Measurements from ENCODE around the gene DISC1.

The DISC1 gene

DNA sequence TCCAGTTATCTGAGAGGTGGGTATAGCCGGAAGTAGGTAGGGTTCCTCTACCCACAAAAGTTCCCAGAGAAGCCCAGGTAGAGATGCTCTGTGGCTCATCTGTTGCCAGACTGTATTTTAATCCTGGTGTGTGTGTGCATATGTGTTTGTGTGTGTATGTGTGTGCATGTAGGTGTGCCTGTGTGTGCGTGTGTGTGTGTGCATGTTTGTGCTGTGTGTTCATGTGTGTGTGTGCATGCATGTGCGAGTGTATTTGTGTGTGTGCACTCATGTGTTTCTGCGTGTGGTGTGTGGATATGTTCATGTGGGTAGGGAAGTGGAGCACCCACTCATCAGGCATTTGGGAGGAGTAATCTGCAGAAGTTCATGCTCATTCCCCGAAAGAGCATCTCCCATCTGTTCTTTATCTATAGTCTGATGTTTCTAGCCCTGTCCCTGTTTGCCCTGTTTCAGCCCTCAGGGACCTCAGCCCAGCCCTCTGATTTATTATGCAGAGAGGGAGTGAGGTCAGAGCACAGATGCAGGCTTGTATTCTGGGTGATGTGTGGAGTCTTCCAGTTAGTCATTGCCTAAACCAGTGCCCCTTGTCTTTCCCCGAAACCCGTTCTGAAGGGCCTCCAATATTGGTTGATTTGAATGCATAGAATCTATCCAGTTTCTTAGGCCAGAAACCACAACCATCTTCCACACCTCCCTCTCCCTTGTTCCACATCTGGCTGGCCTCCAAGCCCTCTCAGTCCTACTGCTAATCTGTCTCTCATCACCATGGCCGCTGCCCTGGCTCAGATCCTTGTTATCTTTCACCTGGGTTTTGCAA, 69.1 kb downstream of the DISC1 start:
- no peak for DNase-seq (ENCODE audit: low spot score)

DNA sequence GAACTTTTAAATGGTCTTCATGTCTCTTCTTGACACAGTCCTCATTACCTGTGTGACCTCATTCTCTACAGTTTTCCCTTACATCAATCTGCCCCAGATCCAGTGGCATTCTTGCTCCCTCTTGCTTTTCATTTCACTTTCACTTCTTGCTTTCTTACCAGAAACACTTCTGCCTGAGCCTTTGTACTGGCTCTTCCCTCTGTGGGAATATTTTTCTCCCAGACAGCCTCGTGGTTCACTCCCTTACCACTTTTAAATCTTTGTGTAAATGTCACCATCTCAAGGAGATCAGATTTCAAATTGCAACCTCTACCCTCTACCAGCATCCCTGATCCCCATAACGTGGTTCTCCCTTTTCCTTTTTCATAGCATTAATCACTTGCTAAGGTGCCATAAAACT, 73.2 kb downstream of the DISC1 start:
- no peak for DNase-seq (ENCODE audit: low spot score)

DNA sequence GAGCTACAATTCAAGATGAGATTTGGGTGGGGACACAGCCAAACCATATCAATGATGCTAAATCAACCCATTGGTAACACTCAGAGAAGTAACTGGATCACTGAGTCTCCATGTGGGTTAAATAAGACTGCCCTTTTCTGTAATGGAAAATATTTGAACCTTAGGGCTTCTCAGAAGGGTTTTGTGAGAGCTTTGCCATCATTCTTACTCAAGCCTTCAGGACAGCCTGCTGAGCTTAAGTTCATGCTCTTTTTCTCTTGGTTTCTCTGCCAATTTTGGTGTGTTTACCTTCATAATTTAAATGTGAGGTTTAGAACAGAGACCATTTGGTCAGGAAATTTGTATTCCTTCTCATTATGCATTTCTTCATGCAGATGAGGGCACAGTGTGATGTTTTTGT, 74.7 kb downstream of the DISC1 start:
- DNase-seq (ENCODE audit: low spot score) = no peak

DNA sequence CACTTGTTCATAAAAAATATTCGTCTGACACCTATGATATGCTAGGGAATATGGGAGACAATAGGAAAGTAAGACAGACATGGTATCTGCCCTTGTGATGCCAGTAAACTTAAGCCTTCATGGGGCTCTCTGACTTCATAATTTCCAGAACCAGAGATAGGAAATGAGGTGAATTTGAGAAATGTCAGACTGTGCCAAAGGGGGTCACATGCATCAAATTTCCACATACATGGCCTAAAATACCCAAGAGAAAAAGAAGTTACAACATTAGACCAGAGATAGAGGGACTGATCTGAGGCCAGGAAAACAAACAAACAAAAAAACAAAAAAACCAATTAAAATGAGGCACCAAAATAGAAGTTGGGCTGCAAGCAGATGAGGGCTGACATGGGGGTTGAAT, 75.7 kb downstream of the DISC1 start:
- DNase-seq (ENCODE audit: low spot score) = no peak

DNA sequence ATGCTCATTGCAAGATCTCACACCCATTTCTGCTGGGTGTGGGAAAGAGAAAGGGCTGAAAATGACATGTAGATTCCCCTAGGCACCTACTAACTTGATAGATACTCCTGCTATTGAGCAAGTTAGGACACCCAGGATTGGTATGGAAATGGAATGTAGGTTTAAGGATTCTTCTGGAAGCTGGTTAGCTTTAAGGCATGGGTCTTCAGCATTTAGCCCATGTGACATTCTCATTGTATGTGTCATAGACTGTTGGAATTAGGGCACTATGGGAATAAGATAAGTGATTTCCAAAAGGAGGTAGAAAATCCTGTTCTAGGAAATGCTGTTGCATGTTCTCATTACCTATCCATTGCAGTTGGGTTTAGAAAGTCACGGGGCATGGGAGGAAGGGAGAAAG, 76.2 kb downstream of the DISC1 start:
- DNase-seq (ENCODE audit: low spot score) = no peak

DNA sequence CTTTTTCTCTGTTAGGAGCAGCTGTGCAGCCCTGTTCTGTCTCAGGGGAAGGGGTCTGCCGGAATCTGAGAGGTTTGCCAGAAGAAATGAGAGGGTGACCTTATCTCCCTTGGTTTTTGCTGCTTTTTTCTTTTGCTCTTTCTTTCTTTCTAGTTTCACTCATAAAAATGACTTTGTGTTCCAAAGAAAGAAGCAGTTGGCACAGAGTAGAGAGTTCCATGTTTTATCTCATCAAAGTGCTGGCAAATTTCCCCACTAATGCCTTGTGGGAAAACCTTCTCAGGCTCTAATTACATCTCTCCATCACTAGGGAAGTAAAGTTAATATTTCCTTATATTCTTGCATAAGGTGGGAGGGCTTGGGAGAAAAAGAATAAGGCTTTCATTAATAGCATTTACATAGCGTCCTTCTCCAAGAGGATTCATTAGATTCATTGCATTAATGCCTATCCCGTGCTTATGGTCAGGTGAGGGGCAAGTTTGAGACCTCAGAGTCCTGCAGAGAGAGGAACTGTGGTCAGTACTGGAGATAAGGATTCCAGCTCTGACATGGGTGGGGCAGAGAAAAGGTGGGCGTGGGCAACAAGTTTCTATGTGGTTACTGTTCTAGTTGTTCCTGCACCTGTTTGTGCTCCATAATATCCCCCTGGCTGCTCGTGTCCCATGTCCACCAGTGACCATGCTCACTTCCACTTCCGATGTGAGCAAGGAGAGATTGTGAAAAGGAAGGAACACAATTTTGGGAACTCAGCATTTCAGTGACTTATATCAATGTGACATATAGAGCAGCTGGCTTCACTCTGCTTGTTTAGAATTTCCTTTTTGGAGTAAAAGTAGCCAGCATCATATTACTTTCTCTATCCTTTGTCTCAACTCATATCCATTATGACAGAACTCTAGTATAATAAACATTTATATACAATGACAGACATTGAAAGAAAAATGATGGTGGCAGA, 79.5 kb downstream of the DISC1 start:
- DNase-seq (ENCODE audit: low spot score) = no peak

DNA sequence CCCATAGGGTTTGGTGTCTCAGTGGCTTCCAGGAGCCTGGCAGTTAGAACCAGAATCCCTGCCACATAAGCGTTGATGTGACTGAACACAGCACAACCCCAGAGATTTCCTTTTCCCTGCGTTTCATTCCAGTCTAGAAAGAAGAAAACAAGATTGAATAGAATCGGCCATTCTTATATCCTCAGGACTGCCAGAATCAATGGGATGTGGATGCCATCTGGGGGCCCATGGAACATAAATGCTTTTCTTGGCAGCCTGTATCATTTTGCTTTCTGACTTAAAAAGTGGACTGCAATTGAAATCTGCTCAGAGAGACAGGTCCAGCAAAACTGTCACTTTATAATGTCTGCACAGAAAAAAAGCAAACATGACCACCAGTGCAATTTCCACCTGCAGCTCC, 80.3 kb downstream of the DISC1 start:
- no peak for DNase-seq (ENCODE audit: low spot score)

DNA sequence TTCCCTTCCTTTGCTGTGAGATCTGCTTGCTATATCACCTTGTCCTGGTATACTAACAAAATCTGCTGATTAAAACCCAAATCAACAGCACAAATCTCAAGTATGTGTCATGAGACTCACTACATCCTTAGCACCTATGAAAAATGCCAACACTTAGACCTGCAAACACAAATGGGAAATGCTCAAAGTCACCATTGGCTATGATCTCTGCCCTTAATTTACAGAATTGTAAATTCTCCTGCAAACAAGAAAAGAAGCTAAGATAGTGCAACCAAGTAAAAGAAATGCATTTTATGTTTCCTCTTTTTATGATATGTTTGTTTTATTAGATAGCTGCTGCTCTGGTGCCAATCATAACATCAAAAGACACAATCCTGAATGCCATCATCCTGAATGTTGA, 80.8 kb downstream of the DISC1 start:
- DNase-seq (ENCODE audit: low spot score) = no peak

DNA sequence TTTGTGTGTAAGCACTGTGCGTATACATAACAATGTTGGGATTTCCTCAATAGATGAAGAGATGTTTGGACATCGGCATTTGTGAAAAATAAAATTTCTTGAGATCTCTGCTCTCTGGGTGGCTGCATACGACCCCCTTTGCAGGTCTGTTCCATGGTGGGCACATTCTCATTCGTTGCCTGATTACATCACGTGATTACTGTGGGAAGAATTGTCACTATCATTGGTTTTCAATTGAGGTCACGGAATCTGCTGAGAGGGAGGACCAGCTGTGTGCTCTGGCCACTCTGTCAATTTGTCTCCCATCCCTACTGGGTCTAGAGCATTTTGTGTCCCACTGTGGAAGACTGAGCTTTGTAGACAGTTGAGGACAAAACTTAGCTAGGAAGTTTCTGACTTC, 81.8 kb downstream of the DISC1 start:
- DNase-seq (ENCODE audit: low spot score) = no peak

DNA sequence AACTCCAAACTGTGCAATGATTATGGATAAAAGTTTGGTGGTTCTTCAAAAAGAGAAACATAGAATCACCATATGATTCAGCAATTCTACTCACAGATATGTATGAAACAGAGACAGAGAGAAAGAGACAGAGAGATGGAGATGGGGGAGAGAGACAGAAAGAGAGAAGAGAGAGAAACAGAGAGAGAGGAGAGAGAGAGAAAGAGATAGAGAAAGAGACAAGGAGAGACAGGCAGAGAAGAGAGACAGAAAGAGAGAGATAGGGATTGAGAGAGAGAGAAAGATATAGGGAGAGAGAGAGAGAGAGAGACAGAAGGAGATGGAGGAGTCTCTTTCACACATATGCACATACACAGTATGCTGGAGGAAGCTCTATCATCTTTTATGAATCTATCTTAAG, 87.8 kb downstream of the DISC1 start:
- no peak for DNase-seq (ENCODE audit: low spot score)

DNA sequence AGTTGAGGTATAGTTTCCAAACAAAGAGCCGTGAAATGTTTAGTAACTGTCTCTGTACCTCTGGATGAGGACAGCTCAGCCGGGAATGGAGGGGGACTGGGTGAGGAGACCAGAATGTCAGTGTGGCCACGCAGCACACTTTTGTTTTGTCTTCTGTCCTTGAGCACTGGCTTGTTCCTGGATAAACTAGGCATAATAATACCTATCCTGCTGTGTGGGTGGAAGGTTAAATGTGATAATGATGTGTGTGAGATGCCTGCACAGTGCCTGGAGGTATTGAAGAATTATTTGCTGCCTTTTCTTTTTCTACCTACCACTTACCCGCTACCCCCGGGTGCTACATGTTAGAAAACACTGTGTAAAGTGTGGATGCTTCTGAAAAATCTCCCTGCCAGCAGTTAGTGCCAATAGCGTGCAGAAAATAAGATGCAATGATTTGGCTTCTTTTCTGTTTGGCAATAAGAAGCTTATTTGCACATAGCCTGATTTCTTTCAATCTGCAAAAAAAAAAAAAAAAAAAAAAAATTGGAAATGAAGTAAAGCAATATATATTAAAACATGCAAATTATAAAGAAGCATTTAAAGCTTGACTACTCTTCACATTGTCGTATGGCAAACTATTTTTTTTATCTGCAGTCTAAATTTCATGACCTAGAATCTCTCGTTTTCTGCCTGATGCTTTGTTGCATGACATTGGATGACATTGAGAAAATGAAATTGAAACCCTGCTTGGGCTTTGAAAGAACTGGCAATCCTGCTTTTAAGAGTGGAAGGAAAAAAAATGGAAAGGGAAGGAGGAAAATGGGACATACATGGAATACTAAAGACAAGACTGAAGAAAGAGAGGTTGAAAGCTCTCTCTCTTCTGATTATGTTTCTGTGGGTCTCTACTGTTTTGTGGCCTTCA, 89.5 kb downstream of the DISC1 start:
- DNase-seq (ENCODE audit: low spot score) = no peak

DNA sequence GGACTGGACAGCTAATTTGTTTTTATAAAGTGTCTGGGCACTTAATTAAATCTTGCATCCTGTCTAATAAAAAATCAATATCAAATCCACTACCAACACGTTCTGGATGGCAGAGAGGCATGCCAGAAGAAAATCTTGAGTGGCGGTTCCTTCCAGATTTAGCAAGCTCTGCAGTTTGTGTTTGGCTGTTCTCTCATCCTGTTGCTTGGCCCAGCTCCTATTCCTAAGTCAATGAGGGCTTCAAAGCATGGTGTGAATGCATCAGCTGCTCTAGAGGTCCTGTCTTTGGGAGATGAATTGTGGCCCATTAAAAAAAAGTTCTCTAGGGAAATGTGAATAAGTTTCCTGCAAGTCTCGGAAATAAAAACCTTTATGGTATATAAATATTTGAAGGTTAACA, 90.3 kb downstream of the DISC1 start:
- DNase-seq (ENCODE audit: low spot score) = no peak

DNA sequence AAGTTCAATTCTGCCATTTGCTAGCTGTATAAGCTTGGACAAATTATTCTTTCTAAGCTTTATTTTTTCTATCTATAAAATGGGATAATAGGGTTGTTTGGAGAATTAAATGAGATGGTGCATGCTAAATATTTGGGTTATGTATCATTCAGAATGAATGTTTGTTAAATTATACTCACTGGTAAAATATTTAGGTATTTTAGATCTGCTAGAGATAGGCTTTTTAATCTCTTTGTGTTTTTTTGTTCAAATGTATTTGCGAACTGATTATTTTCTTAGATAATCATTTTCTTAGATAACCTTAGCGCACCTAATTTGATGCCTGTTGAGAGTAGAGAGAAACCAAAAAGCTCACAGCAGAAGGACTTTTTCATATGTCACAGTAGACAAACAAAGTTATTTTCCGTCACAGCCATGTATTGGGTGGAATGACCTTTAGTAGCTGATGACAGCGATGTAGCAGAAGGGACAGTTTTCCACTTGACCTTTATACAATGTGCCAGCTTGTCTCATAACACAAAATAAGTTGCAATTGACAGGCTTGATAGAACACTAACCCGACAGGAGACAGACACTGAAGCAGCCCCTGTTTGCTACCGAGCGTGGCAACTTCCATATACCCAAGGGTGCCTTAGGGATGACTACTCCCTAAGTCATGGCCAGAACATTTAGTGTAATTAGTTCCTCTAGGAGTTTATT, 93.0 kb downstream of the DISC1 start:
- no peak for DNase-seq (ENCODE audit: low spot score)

DNA sequence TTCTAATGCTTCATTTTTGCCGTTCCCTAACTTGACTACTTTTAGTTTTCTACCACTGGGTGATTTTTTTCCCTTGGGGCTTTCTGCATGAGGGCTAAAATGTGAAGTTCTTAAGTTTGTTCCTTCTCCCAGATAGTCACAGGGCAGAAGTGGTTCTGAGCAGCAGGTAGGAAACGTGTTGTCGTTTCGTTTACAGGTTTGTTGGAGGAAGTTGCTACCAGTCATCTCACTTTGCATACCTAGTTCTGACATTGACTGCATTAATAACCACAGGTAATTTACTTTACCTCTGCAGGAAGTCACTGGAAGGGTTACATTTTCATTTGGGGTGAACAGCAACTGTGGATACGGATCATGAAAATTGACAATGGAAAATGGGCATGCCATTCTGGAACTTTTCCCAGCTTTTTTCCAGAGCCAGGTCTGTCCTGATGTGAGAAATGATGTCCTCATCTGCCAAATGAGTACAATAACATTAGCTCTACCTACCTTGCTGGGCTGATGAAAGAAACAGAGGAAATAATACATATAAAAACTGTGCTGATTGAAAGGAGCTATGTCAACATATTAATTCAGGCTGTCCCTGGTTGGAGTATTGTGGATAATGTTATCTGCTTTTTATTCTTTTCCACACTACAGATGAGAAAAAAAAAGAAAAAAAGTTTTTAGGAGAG, 94.2 kb downstream of the DISC1 start:
- no peak for DNase-seq (ENCODE audit: low spot score)

DNA sequence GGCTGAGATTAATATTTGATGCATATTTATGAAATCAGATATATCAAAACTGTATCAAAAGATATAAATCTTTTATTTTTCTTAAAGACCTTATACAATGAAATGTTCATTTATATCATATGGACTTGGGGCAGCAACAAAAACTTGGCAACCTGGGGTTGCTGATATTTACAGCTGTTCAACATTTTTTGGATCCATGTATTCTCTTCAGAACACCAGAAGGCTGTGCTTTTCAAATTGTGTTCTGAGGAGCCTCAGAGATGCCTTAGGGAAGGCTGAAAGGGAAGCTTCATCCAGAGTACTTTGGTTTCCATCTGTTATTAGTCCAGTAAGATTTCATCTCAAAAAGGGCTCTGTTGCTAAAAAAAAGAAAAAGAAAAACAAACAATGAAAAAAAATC, 94.8 kb downstream of the DISC1 start:
- DNase-seq (ENCODE audit: low spot score) = no peak

DNA sequence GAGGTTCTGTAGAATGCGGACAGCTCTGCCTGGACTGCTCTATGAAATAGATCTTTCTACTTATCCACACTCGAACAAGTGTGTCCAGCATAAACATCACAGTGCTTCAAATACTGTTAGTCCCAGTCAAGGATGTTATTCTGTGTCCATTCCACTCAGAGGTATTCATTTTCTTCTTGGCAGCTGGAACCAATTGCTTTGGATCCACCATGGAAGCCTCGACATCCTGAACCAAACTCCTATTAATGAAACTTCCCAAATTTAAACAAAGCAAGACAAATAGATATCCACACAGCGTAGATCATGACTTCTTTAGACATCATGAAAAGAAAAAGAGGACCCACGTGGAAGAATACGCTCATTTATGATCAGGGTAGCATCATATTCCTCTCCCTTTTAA, 95.8 kb downstream of the DISC1 start:
- DNase-seq (ENCODE audit: low spot score) = no peak

DNA sequence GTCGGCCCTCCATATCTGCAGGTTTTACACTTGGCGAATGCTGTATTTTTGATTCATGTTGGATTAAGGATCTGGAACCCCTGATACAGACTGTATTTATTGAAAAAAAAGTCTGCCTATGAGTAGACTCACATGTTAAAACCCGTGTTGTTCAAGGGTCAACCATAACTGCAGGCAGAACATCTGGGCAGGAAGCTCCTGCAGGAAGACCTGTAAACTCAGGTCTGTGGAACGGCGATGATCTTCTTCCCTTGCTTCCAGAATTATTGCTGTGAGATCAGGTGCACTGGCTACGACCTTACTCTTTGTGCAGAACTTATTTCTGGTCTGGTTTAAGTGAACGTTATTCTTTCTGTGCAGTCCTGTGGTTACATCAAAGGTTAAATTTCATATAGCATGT, 96.6 kb downstream of the DISC1 start:
- no peak for DNase-seq (ENCODE audit: low spot score)

DNA sequence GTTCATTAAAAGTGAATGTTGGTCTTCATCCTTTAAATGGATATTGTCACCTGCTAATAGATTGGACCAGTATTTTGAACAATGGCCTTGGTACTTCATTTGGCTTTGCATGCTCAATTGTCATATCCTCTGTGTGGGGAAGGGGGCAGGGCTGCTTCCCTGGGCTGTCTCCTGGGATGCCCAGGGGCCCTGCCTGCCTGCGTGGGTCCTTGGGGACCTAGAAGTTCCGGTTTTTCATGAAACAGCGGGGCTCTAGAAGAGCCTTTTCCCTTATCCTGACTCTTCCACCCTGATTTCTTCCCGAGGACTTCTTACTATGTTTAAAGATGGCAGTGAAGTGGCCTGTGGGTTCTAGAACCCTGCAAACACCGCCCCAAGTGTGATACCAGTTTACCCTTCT, 97.5 kb downstream of the DISC1 start:
- DNase-seq (ENCODE audit: low spot score) = no peak

DNA sequence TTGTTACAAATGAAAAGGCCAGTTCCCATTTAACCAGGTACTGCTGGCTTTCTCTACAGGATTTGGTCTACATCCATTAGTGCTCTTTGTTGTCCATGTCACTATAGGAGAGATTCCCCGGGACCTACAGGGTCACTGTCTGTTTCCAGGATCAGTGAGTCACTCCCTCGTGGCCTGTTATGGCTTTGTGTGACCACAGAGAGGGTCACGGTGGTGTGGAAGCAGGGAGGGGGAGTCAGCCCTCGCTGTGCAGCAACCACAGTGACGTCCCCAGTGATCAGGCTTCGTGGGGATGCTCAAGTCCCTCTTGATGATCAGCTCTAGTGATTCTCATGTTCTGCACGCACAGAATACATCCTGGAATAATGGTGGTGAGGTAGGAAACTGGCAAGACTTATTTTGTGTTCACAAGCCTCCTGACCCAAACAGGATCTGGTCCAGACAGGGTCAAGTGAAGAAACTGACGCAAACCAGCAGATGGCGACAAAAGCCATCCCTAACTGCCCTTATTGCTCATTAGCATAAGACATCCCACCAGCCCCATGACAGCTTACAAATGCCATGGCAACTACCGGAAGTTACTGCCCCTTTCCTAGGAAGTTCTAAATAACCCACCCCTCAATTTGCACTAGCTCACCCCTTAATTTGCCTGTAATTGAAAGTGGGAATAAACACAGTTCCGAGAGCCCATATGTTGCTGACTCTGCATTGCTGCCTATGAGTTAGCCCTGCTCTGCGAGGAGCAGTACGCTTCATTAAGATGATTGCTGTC, 98.5 kb downstream of the DISC1 start:
- DNase-seq (ENCODE audit: low spot score) = peak; percentile 23

DNA sequence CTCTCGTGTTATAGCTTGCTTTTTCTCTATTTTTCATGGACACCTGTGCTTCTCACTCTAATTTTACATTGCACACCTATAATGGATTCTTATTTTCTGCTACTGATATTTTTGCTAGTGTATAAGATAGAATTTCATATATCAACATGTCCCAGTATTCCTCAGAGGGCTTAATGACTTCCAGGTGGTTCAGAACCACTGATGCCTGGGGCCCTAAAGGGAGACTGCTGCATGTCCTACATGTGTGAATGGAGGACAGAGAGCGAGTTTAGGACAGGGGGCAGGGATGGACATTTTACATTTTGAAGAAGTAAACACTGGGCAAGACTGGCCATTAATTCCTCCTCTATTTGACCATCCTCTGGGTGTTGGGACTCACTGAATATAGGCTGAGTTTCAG, 100.6 kb downstream of the DISC1 start:
- no peak for DNase-seq (ENCODE audit: low spot score)
